MM.1S (cell line): ENCODE measurements around the gene SEC24C.

ENCODE experiments used
- EZH2 ChIP-seq: fragments of 300-600 bp; sonication (generic); optimal IDR thresholded peaks from 2 replicates; pipeline ENCODE3; 2017; ENCODE audit warnings: low read depth, mild to moderate bottlenecking, antibody characterized with exemption, low read length, mixed read lengths
- EZH2phosphoT487 ChIP-seq: fragments of 300-600 bp; sonication (generic); IDR thresholded peaks from 2 replicates; pipeline ENCODE4 v1.6.1; 2018; ENCODE audit warnings: antibody characterized with exemption, low read length
- TF ChIP-seq, protein P1 (sequence below): fragments of 300-600 bp; sonication (generic); IDR thresholded peaks from 2 replicates; pipeline ENCODE4 v1.5.1; 2016; ENCODE audit warnings: antibody characterized with exemption, low read length, mixed read lengths

DNA sequence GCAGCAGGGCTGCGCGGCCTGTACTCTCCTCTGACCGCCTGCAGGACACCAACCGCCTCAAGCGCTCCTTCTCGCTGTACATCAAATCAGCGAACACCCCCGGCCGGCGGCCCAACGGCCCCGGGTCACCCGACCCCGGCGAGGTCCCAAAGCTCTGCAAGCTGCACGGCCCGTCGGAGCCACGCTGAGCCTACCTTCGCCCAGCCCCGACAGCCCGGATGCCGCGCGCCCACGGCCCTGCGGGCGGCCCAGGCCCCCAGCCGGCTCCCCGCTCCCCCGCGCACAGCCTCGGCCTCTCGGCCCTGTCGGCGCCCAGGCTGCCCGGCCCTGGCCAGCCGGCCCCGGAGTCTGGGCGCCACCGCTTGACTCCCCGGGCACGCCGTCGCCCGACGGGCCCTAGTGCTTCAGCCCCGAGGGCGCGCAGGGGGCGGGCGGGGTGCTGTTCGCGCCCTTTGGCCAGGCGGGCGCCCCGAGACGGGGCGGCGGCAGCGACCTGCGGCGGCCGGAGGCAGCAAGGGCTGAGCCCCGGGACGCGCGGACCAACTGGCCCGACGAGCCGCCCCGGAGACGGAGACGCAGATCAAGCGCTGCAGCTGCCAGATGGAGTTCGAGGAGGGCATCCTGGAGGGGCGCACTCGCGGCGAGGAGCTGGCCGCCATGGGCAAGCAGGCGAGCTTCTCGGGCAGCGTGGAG lies 11.1 kb upstream of the SEC24C start:
- TF ChIP-seq, protein P1, sequence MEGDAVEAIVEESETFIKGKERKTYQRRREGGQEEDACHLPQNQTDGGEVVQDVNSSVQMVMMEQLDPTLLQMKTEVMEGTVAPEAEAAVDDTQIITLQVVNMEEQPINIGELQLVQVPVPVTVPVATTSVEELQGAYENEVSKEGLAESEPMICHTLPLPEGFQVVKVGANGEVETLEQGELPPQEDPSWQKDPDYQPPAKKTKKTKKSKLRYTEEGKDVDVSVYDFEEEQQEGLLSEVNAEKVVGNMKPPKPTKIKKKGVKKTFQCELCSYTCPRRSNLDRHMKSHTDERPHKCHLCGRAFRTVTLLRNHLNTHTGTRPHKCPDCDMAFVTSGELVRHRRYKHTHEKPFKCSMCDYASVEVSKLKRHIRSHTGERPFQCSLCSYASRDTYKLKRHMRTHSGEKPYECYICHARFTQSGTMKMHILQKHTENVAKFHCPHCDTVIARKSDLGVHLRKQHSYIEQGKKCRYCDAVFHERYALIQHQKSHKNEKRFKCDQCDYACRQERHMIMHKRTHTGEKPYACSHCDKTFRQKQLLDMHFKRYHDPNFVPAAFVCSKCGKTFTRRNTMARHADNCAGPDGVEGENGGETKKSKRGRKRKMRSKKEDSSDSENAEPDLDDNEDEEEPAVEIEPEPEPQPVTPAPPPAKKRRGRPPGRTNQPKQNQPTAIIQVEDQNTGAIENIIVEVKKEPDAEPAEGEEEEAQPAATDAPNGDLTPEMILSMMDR = no peak
- TF ChIP-seq EZH2 (no peak), EZH2phosphoT487 (no peak)
